ENCODE measurements around the gene ATXN10.

Gene ATXN10

GRCh38 chr22:45802054-45802453 is 130.4 kb downstream of the ATXN10 start:
- no peak overlapping the region for H3K4me3 ChIP-seq (ENCODE audit: low read length)
- no peak for TF ChIP-seq ZNF274 (IDR thresholded peaks at IDR 0.05; ENCODE audit: low read depth, low read length)

- TF ChIP-seq ZNF274 (IDR thresholded peaks at IDR 0.05; ENCODE audit: low read depth, low read length): no peak
- no peak overlapping the region for H3K4me3 ChIP-seq (ENCODE audit: low read length)
Observed at GRCh38 chr22:45804319-45804985, 132.8 kb downstream of the ATXN10 start.

GRCh38 chr22:45804986-45805325 is 133.3 kb downstream of the ATXN10 start:
- H3K4me3 ChIP-seq (ENCODE audit: low read length): no peak overlapping the region
- no peak for TF ChIP-seq ZNF274 (IDR thresholded peaks at IDR 0.05; ENCODE audit: low read depth, low read length)

- no peak for TF ChIP-seq ZNF274 (IDR thresholded peaks at IDR 0.05; ENCODE audit: low read depth, low read length)
- no peak overlapping the region for H3K4me3 ChIP-seq (ENCODE audit: low read length)
Observed at GRCh38 chr22:45805413-45805812, 133.8 kb downstream of the ATXN10 start.

- no peak overlapping the region for H3K4me3 ChIP-seq (ENCODE audit: low read length)
- no peak for TF ChIP-seq ZNF274 (IDR thresholded peaks at IDR 0.05; ENCODE audit: low read depth, low read length)
Observed at GRCh38 chr22:45807156-45807915, 135.7 kb downstream of the ATXN10 start.

GRCh38 chr22:45812910-45813309 is 141.3 kb downstream of the ATXN10 start:
- no peak for TF ChIP-seq ZNF274 (IDR thresholded peaks at IDR 0.05; ENCODE audit: low read depth, low read length)
- no peak overlapping the region for H3K4me3 ChIP-seq (ENCODE audit: low read length)

GRCh38 chr22:45814198-45814597 is 142.6 kb downstream of the ATXN10 start:
- TF ChIP-seq ZNF274 (IDR thresholded peaks at IDR 0.05; ENCODE audit: low read depth, low read length): no peak
- no peak overlapping the region for H3K4me3 ChIP-seq (ENCODE audit: low read length)

- no peak overlapping the region for H3K4me3 ChIP-seq (ENCODE audit: low read length)
- no peak for TF ChIP-seq ZNF274 (IDR thresholded peaks at IDR 0.05; ENCODE audit: low read depth, low read length)
Observed at GRCh38 chr22:45816776-45817175, 145.1 kb downstream of the ATXN10 start.

- no peak overlapping the region for H3K4me3 ChIP-seq (ENCODE audit: low read length)
- TF ChIP-seq ZNF274 (IDR thresholded peaks at IDR 0.05; ENCODE audit: low read depth, low read length): no peak
Observed at GRCh38 chr22:45817745-45818423, 146.2 kb downstream of the ATXN10 start.

- no peak for TF ChIP-seq ZNF274 (IDR thresholded peaks at IDR 0.05; ENCODE audit: low read depth, low read length)
- H3K4me3 ChIP-seq (ENCODE audit: low read length): no peak overlapping the region
Observed at GRCh38 chr22:45818424-45819085, 146.9 kb downstream of the ATXN10 start.

GRCh38 chr22:45819305-45819704 is 147.7 kb downstream of the ATXN10 start:
- H3K4me3 ChIP-seq (ENCODE audit: low read length): no peak overlapping the region
- no peak for TF ChIP-seq ZNF274 (IDR thresholded peaks at IDR 0.05; ENCODE audit: low read depth, low read length)

- TF ChIP-seq ZNF274 (IDR thresholded peaks at IDR 0.05; ENCODE audit: low read depth, low read length): no peak
- no peak overlapping the region for H3K4me3 ChIP-seq (ENCODE audit: low read length)
Observed at GRCh38 chr22:45823336-45823735, 151.7 kb downstream of the ATXN10 start.

- H3K4me3 ChIP-seq (ENCODE audit: low read length): no peak overlapping the region
- no peak for TF ChIP-seq ZNF274 (IDR thresholded peaks at IDR 0.05; ENCODE audit: low read depth, low read length)
Observed at GRCh38 chr22:45826520-45826919, 154.9 kb downstream of the ATXN10 start.

GRCh38 chr22:45828841-45829240 is 157.2 kb downstream of the ATXN10 start:
- H3K4me3 ChIP-seq (ENCODE audit: low read length): no peak overlapping the region
- no peak for TF ChIP-seq ZNF274 (IDR thresholded peaks at IDR 0.05; ENCODE audit: low read depth, low read length)

Data from GM08714 (cell line).